CD14-positive monocyte (primary cell): ENCODE results near the gene ZSCAN29. TPM values are rescaled to one million over a fixed set of nuclear protein-coding genes. Genes with fewer than 3 reads are reported as not detected.

ENCODE experiments used
- DNase-seq, 3 donors: peaks; one replicate each; pipeline ENCODE4 v3.0.0-alpha.2; 2011 to 2022
- H2AFZ ChIP-seq: 2 replicates; pipeline ENCODE4 v1.6.0; 2012; ENCODE audit warnings: mild to moderate bottlenecking, low read depth, low read length, inconsistent platforms; ENCODE audit not compliant: insufficient read depth, poor library complexity, severe bottlenecking
- H3K27ac ChIP-seq, 2 donors: 1 replicate in 1 of 2; 2 replicates in 1 of 2; pipeline ENCODE4 v1.5.1; 2012 to 2013; ENCODE audit warnings: low read length in 2 of 2, control low read depth in 1 of 2, inconsistent platforms in 1 of 2, low read depth in 1 of 2, mild to moderate bottlenecking in 1 of 2
- H3K27me3 ChIP-seq, 2 donors: one replicate each; pipeline versions ENCODE4 v1.6.0 to v1.6.1; 2011 to 2013; ENCODE audit warnings: low read length in 2 of 2; ENCODE audit not compliant: control insufficient read depth in 2 of 2, insufficient read depth in 2 of 2
- H3K36me3 ChIP-seq, 2 donors: replicated peaks in 1 of 2; 1 replicate in 1 of 2; 2 replicates in 1 of 2; pipeline versions ENCODE4 v1.5.1 to v1.6.1; 2012 to 2013; ENCODE audit warnings: low read length in 2 of 2, control low read depth in 1 of 2, inconsistent platforms in 1 of 2, mild to moderate bottlenecking in 1 of 2; ENCODE audit not compliant: insufficient read depth in 2 of 2, control insufficient read depth in 1 of 2
- H3K4me1 ChIP-seq, 2 donors: 1 replicate in 1 of 2; 2 replicates in 1 of 2; pipeline versions ENCODE4 v1.5.1 to v1.6.1; 2012 to 2013; ENCODE audit warnings: low read length in 2 of 2, control low read depth in 1 of 2, inconsistent platforms in 1 of 2, mild to moderate bottlenecking in 1 of 2, moderate library complexity in 1 of 2; ENCODE audit not compliant: insufficient read depth in 2 of 2, control insufficient read depth in 1 of 2
- H3K4me2 ChIP-seq: replicated peaks from 2 replicates; pipeline ENCODE3; 2012; ENCODE audit warnings: low read length, moderate library complexity, mild to moderate bottlenecking; ENCODE audit not compliant: poor library complexity, severe bottlenecking; ENCODE audit errors: extremely low read depth
- H3K4me3 ChIP-seq, 3 experiments: fragments of 200-600 bp in 1 of 3; sonication (generic) in 1 of 3; replicated peaks in 1 of 3; 1 replicate in 2 of 3; 2 replicates in 1 of 3; pipeline ENCODE4 v1.5.1; 2011 to 2013; ENCODE audit warnings: low read length in 3 of 3, mild to moderate bottlenecking in 3 of 3, control low read depth in 2 of 3, low read depth in 2 of 3, inconsistent platforms in 1 of 3, moderate library complexity in 1 of 3
- H3K79me2 ChIP-seq: 2 replicates; pipeline ENCODE4 v1.6.0; 2012; ENCODE audit warnings: mild to moderate bottlenecking, control low read depth, inconsistent platforms, low read length, moderate library complexity; ENCODE audit not compliant: insufficient read depth
- H3K9ac ChIP-seq: 2 replicates; pipeline ENCODE4 v1.6.0; 2017; ENCODE audit warnings: low read length, mild to moderate bottlenecking; ENCODE audit not compliant: insufficient read depth, poor library complexity, severe bottlenecking
- H3K9me3 ChIP-seq, 2 donors: replicated peaks in 1 of 2; 1 replicate in 1 of 2; 2 replicates in 1 of 2; pipeline versions ENCODE4 v1.5.1 to v1.6.1; 2012 to 2013; ENCODE audit warnings: low read length in 2 of 2, control low read depth in 1 of 2; ENCODE audit not compliant: control insufficient read depth in 1 of 2, insufficient read depth in 1 of 2
- H4K20me1 ChIP-seq: 2 replicates; pipeline ENCODE4 v1.6.0; 2012; ENCODE audit warnings: mild to moderate bottlenecking, low read length, control low read depth, moderate library complexity; ENCODE audit not compliant: insufficient read depth
- H3K27ac Mint-ChIP-seq, 7 donors: one replicate each; pipeline ENCODE4 v1.8.0; 2020; ENCODE audit warnings: mild to moderate bottlenecking in 7 of 7, mixed read lengths in 7 of 7, moderate library complexity in 6 of 7, inconsistent platforms in 2 of 7
- H3K27me3 Mint-ChIP-seq, 3 donors: one replicate each; pipeline ENCODE4 v1.8.0; 2021 to 2022; ENCODE audit warnings: low read depth in 3 of 3, mild to moderate bottlenecking in 3 of 3, mixed read lengths in 3 of 3, moderate library complexity in 3 of 3, inconsistent platforms in 1 of 3
- H3K36me3 Mint-ChIP-seq, 2 donors: one replicate each; pipeline ENCODE4 v1.8.0; 2020; ENCODE audit warnings: mixed read lengths in 2 of 2, inconsistent platforms in 1 of 2, mild to moderate bottlenecking in 1 of 2
- H3K4me1 Mint-ChIP-seq: one replicate; pipeline ENCODE4 v1.8.0; 2020; ENCODE audit warnings: mild to moderate bottlenecking, mixed read lengths
- H3K4me3 Mint-ChIP-seq, 2 donors: one replicate each; pipeline ENCODE4 v1.8.0; 2020; ENCODE audit warnings: mild to moderate bottlenecking in 2 of 2, mixed read lengths in 2 of 2, moderate library complexity in 1 of 2
- H3K9me3 Mint-ChIP-seq, 7 donors: one replicate each; pipeline ENCODE4 v1.8.0; 2020 to 2022; ENCODE audit warnings: mixed read lengths in 7 of 7, mild to moderate bottlenecking in 6 of 7, moderate library complexity in 6 of 7, inconsistent platforms in 2 of 7
- WGBS: methylation state at CpG from one replicate; pipeline ENCODE4 v1.1.5; 2013; ENCODE audit warnings: missing lambda C conversion rate; ENCODE audit not compliant: insufficient coverage; 5-methylcytosine and 5-hydroxymethylcytosine counted together
- intact Hi-C, 2 donors: fragments of 100-400 bp; cut with micrococcal nuclease; formaldehyde crosslinking; loops; one replicate each; pipeline versions ENCODE4 v1.15.0 to v1.15.1; 2023
- polyA plus RNA-seq, 3 donors: library from polyadenylated mRNA; depleted of rRNA in 1 of 3; unstranded in 2 of 3; stranded (reverse) in 1 of 3; fragments of 300-500 nt in 2 of 3; fragments of >200 nt in 1 of 3; fragmentation: Illumina TruSeq in 2 of 3; gene quantifications; 1 replicate in 2 of 3; 2 replicates in 1 of 3; pipeline ENCODE4 v1.2.3, GENCODE V29; 2012 to 2021
- TF ChIP-seq, protein P1 (sequence below): fragments of 200-600 bp; IDR thresholded peaks from one replicate; pipeline ENCODE4 v1.8.0; 2022; ENCODE audit warnings: antibody characterized with exemption, mild to moderate bottlenecking

ZSCAN29 gene
- polyA plus RNA-seq, 3 donors: 2.6 to 7.4 (median 4.3) TPM

DNA sequence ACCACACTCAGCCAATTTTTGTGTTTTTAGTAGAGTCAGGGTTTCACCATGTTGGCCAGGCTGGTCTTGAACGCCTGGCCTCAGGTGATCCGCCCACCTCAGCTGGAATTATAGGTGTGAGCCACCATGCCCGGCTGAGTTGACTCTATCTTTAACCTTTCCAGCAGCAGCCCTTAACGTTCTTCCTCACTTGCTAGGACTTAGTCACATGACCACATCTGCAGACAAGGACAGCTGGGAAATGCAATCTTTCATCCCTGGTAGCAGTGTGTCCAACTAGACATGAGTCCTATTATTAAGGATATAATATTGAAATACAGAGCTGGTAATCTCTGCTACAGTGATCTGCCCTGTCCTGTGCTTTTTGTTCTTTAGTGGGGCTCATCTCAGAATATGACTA, 58.5 kb downstream of the ZSCAN29 start:
- Mint-ChIP-seq H3K4me3 (no peak overlapping the region), H3K4me1 (peaks cover 3% of the 10 kb centered on the region), H3K27ac (no peak overlapping the region), H3K9me3 (no peaks in the 10 kb centered on the region), H3K27me3 (peaks cover 15 to 23% (median 22%) of the 10 kb centered on the region in 3 donors), H3K36me3 (no peaks in the 10 kb centered on the region)
- Histone ChIP-seq H3K4me3 (no peak overlapping the region), H3K4me2 (no peak overlapping the region), H2AFZ (no peak overlapping the region), H3K4me1 (no peaks in the 10 kb centered on the region), H3K36me3 (no peaks in the 10 kb centered on the region), H3K9me3 (no peaks in the 10 kb centered on the region), H3K27me3 (peaks cover 0 to 2% of the 10 kb centered on the region in 2 donors), H4K20me1 (no peaks in the 10 kb centered on the region), H3K9ac (no peak overlapping the region), H3K79me2 (no peaks in the 10 kb centered on the region), H3K27ac (no peak overlapping the region)
- DNase-seq: no peak
- TF ChIP-seq, protein P1, sequence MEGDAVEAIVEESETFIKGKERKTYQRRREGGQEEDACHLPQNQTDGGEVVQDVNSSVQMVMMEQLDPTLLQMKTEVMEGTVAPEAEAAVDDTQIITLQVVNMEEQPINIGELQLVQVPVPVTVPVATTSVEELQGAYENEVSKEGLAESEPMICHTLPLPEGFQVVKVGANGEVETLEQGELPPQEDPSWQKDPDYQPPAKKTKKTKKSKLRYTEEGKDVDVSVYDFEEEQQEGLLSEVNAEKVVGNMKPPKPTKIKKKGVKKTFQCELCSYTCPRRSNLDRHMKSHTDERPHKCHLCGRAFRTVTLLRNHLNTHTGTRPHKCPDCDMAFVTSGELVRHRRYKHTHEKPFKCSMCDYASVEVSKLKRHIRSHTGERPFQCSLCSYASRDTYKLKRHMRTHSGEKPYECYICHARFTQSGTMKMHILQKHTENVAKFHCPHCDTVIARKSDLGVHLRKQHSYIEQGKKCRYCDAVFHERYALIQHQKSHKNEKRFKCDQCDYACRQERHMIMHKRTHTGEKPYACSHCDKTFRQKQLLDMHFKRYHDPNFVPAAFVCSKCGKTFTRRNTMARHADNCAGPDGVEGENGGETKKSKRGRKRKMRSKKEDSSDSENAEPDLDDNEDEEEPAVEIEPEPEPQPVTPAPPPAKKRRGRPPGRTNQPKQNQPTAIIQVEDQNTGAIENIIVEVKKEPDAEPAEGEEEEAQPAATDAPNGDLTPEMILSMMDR: no peak
- intact Hi-C loops: no loop called here
- 84% methylated on average over 4 of the region's 4 CpGs for WGBS

Other genes with a start within 250 kb of the ZSCAN29 start
- gene TMEM62, start 237.5 kb downstream of the ZSCAN29 start, polyA plus RNA-seq: 10 to 100 TPM; 10.5 to 11.3 (median 10.8) TPM
- gene CCNDBP1, start 185.6 kb downstream of the ZSCAN29 start, polyA plus RNA-seq: 100 to 1,000 TPM in 2 of 3 donors, 10 to 100 TPM in 1; 79.2 to 205 (median 196) TPM
- gene EPB42, start 150.0 kb downstream of the ZSCAN29 start, polyA plus RNA-seq: under 1 TPM in 2 of 3 donors, not detected in 1; 0.08 to 0.13 TPM
- not detected for gene TGM5, start 104.1 kb downstream of the ZSCAN29 start, polyA plus RNA-seq
- not detected for gene TGM7, start 68.8 kb downstream of the ZSCAN29 start, polyA plus RNA-seq
- 1 to 10 TPM in 2 of 3 donors, under 1 TPM in 1; 0.78 to 1.6 (median 1.4) TPM for gene LCMT2, start 40.5 kb downstream of the ZSCAN29 start, polyA plus RNA-seq
- gene TUBGCP4, start 58 bp upstream of the ZSCAN29 start, polyA plus RNA-seq: 1 to 10 TPM; 4.7 to 7.6 (median 6.1) TPM
- 1 to 10 TPM; 1.8 to 6.7 (median 3.1) TPM for gene TP53BP1, start 122.1 kb upstream of the ZSCAN29 start, polyA plus RNA-seq
- gene MAP1A, start 146.6 kb upstream of the ZSCAN29 start, polyA plus RNA-seq: under 1 TPM in 2 of 3 donors, not detected in 1; 0.01 to 0.02 TPM
- 10 to 100 TPM in 1 of 3 donors, 1 to 10 TPM in 1, under 1 TPM in 1; 0.95 to 19.9 (median 2.0) TPM for gene PPIP5K1, start 219.2 kb upstream of the ZSCAN29 start, polyA plus RNA-seq
- not detected for gene CKMT1B, start 223.0 kb upstream of the ZSCAN29 start, polyA plus RNA-seq
- gene STRC, start 247.8 kb upstream of the ZSCAN29 start, polyA plus RNA-seq: under 1 TPM in 1 of 3 donors, not detected in 2; 0.37 TPM